K562 (cell line): ENCODE data around the gene CD300A.

Experiments
- ATF3 ChIP-seq, 2 experiments: fragments of 450-650 bp in 1 of 2; sonication (generic) in 1 of 2; formaldehyde crosslinking in 1 of 2; IDR thresholded peaks in 1 of 2; conservative IDR thresholded peaks in 1 of 2; 2 replicates each; pipeline versions ENCODE4 v1.6.1 to v1.8.1; 2016 to 2023; ENCODE audit warnings: mild to moderate bottlenecking in 2 of 2, moderate library complexity in 2 of 2, inconsistent platforms in 1 of 2, missing genetic modification reagents in 1 of 2
- HOXB6 ChIP-seq: fragments of 250-450 bp; sonication (Bioruptor Pico); IDR thresholded peaks from 2 replicates; pipeline ENCODE4 v1.5.1; 2022; ENCODE audit warnings: mild to moderate bottlenecking, borderline replicate concordance
- REST ChIP-seq, 2 experiments: fragments of 450-650 bp; formaldehyde crosslinking in 1 of 2; IDR thresholded peaks; 2 replicates each; pipeline versions ENCODE4 v1.4.0 to v1.6.1; 2014 to 2020; ENCODE audit warnings: mild to moderate bottlenecking in 2 of 2, borderline replicate concordance in 1 of 2, low read depth in 1 of 2
- SRSF1 ChIP-seq: fragments of 200-400 bp; formaldehyde crosslinking; IDR thresholded peaks from 2 replicates; pipeline ENCODE4 v1.6.1; 2017; ENCODE audit warnings: mild to moderate bottlenecking, low read depth, low read length, moderate library complexity
- TF ChIP-seq, protein P1 (sequence below): fragments of 200-800 bp; sonication (Bioruptor generic); IDR thresholded peaks from 2 replicates; pipeline ENCODE4 v1.6.1; 2016; ENCODE audit warnings: missing genetic modification characterization, missing compliant biosample characterization
- TF ChIP-seq, protein P2 (sequence below), 3 experiments: IDR thresholded peaks in 2 of 3; conservative IDR thresholded peaks in 1 of 3; 2 replicates each; pipeline ENCODE4 v1.5.1; 2011 to 2012; ENCODE audit warnings: low read length in 3 of 3, mild to moderate bottlenecking in 3 of 3, control low read depth in 2 of 3, improper control_type of control experiment in 1 of 3, inconsistent platforms in 1 of 3, low read depth in 1 of 3, mixed read lengths in 1 of 3, moderate library complexity in 1 of 3; ENCODE audit not compliant: insufficient read depth in 2 of 3
- TF ChIP-seq, protein P3 (sequence below): sonication (generic); formaldehyde crosslinking; IDR thresholded peaks from 2 replicates; pipeline ENCODE4 v1.8.0; 2022; ENCODE audit warnings: mild to moderate bottlenecking, missing genetic modification reagents

- TF ChIP-seq, protein P1, sequence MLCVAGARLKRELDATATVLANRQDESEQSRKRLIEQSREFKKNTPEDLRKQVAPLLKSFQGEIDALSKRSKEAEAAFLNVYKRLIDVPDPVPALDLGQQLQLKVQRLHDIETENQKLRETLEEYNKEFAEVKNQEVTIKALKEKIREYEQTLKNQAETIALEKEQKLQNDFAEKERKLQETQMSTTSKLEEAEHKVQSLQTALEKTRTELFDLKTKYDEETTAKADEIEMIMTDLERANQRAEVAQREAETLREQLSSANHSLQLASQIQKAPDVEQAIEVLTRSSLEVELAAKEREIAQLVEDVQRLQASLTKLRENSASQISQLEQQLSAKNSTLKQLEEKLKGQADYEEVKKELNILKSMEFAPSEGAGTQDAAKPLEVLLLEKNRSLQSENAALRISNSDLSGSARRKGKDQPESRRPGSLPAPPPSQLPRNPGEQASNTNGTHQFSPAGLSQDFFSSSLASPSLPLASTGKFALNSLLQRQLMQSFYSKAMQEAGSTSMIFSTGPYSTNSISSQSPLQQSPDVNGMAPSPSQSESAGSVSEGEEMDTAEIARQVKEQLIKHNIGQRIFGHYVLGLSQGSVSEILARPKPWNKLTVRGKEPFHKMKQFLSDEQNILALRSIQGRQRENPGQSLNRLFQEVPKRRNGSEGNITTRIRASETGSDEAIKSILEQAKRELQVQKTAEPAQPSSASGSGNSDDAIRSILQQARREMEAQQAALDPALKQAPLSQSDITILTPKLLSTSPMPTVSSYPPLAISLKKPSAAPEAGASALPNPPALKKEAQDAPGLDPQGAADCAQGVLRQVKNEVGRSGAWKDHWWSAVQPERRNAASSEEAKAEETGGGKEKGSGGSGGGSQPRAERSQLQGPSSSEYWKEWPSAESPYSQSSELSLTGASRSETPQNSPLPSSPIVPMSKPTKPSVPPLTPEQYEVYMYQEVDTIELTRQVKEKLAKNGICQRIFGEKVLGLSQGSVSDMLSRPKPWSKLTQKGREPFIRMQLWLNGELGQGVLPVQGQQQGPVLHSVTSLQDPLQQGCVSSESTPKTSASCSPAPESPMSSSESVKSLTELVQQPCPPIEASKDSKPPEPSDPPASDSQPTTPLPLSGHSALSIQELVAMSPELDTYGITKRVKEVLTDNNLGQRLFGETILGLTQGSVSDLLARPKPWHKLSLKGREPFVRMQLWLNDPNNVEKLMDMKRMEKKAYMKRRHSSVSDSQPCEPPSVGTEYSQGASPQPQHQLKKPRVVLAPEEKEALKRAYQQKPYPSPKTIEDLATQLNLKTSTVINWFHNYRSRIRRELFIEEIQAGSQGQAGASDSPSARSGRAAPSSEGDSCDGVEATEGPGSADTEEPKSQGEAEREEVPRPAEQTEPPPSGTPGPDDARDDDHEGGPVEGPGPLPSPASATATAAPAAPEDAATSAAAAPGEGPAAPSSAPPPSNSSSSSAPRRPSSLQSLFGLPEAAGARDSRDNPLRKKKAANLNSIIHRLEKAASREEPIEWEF = no peak
- TF ChIP-seq SRSF1 (no peak), ATF3 (IDR thresholded peaks at IDR 0.05) (no peak), ATF3 (CRISPR knock-in tag; conservative IDR thresholded peaks at IDR 0.05) (no peak), REST (IDR thresholded peaks at IDR 0.05; ENCODE audit: borderline replicate concordance) (no peak), REST (CRISPR knock-in tag; IDR thresholded peaks at IDR 0.05; ENCODE audit: low read depth) (no peak), HOXB6 (CRISPR knock-in tag) (no peak)
- TF ChIP-seq, protein P2, sequence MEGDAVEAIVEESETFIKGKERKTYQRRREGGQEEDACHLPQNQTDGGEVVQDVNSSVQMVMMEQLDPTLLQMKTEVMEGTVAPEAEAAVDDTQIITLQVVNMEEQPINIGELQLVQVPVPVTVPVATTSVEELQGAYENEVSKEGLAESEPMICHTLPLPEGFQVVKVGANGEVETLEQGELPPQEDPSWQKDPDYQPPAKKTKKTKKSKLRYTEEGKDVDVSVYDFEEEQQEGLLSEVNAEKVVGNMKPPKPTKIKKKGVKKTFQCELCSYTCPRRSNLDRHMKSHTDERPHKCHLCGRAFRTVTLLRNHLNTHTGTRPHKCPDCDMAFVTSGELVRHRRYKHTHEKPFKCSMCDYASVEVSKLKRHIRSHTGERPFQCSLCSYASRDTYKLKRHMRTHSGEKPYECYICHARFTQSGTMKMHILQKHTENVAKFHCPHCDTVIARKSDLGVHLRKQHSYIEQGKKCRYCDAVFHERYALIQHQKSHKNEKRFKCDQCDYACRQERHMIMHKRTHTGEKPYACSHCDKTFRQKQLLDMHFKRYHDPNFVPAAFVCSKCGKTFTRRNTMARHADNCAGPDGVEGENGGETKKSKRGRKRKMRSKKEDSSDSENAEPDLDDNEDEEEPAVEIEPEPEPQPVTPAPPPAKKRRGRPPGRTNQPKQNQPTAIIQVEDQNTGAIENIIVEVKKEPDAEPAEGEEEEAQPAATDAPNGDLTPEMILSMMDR (IDR thresholded peaks at IDR 0.05 in 2 of 3, conservative IDR thresholded peaks at IDR 0.05 in 1 of 3; ENCODE audit: insufficient read depth in 2 of 3, low read depth in 1 of 3, low read length in 3 of 3) = no peak
- TF ChIP-seq, protein P3, sequence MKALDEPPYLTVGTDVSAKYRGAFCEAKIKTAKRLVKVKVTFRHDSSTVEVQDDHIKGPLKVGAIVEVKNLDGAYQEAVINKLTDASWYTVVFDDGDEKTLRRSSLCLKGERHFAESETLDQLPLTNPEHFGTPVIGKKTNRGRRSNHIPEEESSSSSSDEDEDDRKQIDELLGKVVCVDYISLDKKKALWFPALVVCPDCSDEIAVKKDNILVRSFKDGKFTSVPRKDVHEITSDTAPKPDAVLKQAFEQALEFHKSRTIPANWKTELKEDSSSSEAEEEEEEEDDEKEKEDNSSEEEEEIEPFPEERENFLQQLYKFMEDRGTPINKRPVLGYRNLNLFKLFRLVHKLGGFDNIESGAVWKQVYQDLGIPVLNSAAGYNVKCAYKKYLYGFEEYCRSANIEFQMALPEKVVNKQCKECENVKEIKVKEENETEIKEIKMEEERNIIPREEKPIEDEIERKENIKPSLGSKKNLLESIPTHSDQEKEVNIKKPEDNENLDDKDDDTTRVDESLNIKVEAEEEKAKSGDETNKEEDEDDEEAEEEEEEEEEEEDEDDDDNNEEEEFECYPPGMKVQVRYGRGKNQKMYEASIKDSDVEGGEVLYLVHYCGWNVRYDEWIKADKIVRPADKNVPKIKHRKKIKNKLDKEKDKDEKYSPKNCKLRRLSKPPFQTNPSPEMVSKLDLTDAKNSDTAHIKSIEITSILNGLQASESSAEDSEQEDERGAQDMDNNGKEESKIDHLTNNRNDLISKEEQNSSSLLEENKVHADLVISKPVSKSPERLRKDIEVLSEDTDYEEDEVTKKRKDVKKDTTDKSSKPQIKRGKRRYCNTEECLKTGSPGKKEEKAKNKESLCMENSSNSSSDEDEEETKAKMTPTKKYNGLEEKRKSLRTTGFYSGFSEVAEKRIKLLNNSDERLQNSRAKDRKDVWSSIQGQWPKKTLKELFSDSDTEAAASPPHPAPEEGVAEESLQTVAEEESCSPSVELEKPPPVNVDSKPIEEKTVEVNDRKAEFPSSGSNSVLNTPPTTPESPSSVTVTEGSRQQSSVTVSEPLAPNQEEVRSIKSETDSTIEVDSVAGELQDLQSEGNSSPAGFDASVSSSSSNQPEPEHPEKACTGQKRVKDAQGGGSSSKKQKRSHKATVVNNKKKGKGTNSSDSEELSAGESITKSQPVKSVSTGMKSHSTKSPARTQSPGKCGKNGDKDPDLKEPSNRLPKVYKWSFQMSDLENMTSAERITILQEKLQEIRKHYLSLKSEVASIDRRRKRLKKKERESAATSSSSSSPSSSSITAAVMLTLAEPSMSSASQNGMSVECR (CRISPR knock-in tag) = no peak
These were observed 18.7 kb upstream of the CD300A start for GRCh38 chr17:74447628-74448159.
